Calu3 (cell line): ENCODE measurements around the gene DENND2D. TPM values are rescaled to one million over a fixed set of nuclear protein-coding genes. Genes with fewer than 3 reads are reported as not detected.

Experiments used
- BruUV-seq: library from RNA; stranded (reverse); fragments of 400-500 nt; replicated peaks from 2 replicates; lab custom pipeline; 2021; lab: Mats Ljungman, UMichigan
- CTCF ChIA-PET: fragments of 300-600 bp; sonication (Branson Sonifier 250); formaldehyde crosslinking; loops from one replicate; lab custom pipeline; 2022; ENCODE audit warnings: antibody characterized with exemption; lab: Charles Lee
- DNase-seq: peaks from one replicate; pipeline ENCODE4 v3.0.0; 2022
- H3K27ac Mint-ChIP-seq: one replicate; pipeline ENCODE4 v1.8.0; 2022; ENCODE audit warnings: mixed read lengths; ENCODE audit not compliant: unreplicated experiment
- H3K27me3 Mint-ChIP-seq: one replicate; pipeline ENCODE4 v1.8.0; 2022; ENCODE audit warnings: mixed read lengths; ENCODE audit not compliant: unreplicated experiment
- H3K36me3 Mint-ChIP-seq: one replicate; pipeline ENCODE4 v1.8.0; 2022; ENCODE audit warnings: mild to moderate bottlenecking, moderate library complexity, mixed read lengths; ENCODE audit not compliant: insufficient read depth, unreplicated experiment
- H3K4me1 Mint-ChIP-seq: one replicate; pipeline ENCODE4 v1.8.0; 2022; ENCODE audit warnings: mild to moderate bottlenecking, low read depth, mixed read lengths; ENCODE audit not compliant: unreplicated experiment
- H3K4me3 Mint-ChIP-seq: one replicate; pipeline ENCODE4 v1.8.0; 2022; ENCODE audit warnings: mild to moderate bottlenecking, low read depth, moderate library complexity, mixed read lengths; ENCODE audit not compliant: unreplicated experiment
- H3K9me3 Mint-ChIP-seq: one replicate; pipeline ENCODE4 v1.8.0; 2022; ENCODE audit warnings: low read depth, mixed read lengths; ENCODE audit not compliant: unreplicated experiment
- CTCF ChIP-seq: fragments of 200-600 bp; IDR thresholded peaks from one replicate; pipeline ENCODE4 v1.8.0; 2022; ENCODE audit warnings: antibody characterized with exemption; ENCODE audit not compliant: unreplicated experiment
- intact Hi-C: fragments of 100-400 bp; cut with micrococcal nuclease; formaldehyde crosslinking; loops from one replicate; pipeline ENCODE4 v1.10.0; 2022; ENCODE audit not compliant: unreplicated experiment
- total RNA-seq: library from RNA; stranded (reverse); gene quantifications from 2 replicates; pipeline ENCODE4 v1.2.3, GENCODE V29; 2022

DENND2D gene
- total RNA-seq, 1 experiment from 2014 or later, result 11.8 TPM

GRCh38 chr1:111176678-111177077 lies 23.8 kb downstream of the DENND2D start:
- H3K9me3 Mint-ChIP-seq, result no peaks in the 10 kb centered on the region
- intact Hi-C loops, result no loop called here
- peaks cover 4% of the 10 kb centered on the region for H3K36me3 Mint-ChIP-seq
- no peak for DNase-seq
- no peak overlapping the region for H3K27ac Mint-ChIP-seq
- no peak for TF ChIP-seq CTCF
- no peaks in the 10 kb centered on the region for H3K27me3 Mint-ChIP-seq
- BruUV-seq, result no TSS peak
- no peak overlapping the region for H3K4me3 Mint-ChIP-seq
- CTCF ChIA-PET, result no interaction called here
- H3K4me1 Mint-ChIP-seq, result no peaks in the 10 kb centered on the region

- Mint-ChIP-seq H3K4me3 (no peak overlapping the region), H3K36me3 (peaks cover 4% of the 10 kb centered on the region), H3K27ac (no peak overlapping the region), H3K27me3 (no peaks in the 10 kb centered on the region), H3K4me1 (no peaks in the 10 kb centered on the region), H3K9me3 (no peaks in the 10 kb centered on the region)
- intact Hi-C loops, result no loop called here
- TF ChIP-seq CTCF, result no peak
- no TSS peak for BruUV-seq
- no peak for DNase-seq
- CTCF ChIA-PET, result no interaction called here
Observed at GRCh38 chr1:111175349-111175748, 25.1 kb downstream of the DENND2D start.

- Mint-ChIP-seq H3K36me3 (peaks cover 4% of the 10 kb centered on the region), H3K4me1 (no peaks in the 10 kb centered on the region), H3K27ac (no peak overlapping the region), H3K4me3 (no peak overlapping the region), H3K27me3 (no peaks in the 10 kb centered on the region), H3K9me3 (no peaks in the 10 kb centered on the region)
- no peak for DNase-seq
- CTCF ChIA-PET, result no interaction called here
- no TSS peak for BruUV-seq
- intact Hi-C loops, result no loop called here
- no peak for TF ChIP-seq CTCF
Observed at GRCh38 chr1:111174070-111174469, 26.4 kb downstream of the DENND2D start.

GRCh38 chr1:111172463-111172862 lies 28.0 kb downstream of the DENND2D start:
- no peak for DNase-seq
- BruUV-seq, result no TSS peak
- CTCF ChIA-PET, result no interaction called here
- Mint-ChIP-seq H3K9me3 (no peaks in the 10 kb centered on the region), H3K27ac (no peak overlapping the region), H3K4me1 (no peaks in the 10 kb centered on the region), H3K4me3 (no peak overlapping the region), H3K27me3 (no peaks in the 10 kb centered on the region), H3K36me3 (peaks cover 4% of the 10 kb centered on the region)
- intact Hi-C loops, result no loop called here
- no peak for TF ChIP-seq CTCF
